NCI-H2196 (cell line): ENCODE data around the gene AFF2.

Experiments
- DNase-seq: peaks from one replicate; lab custom pipeline; 2025; ENCODE audit not compliant: unreplicated experiment; lab: John Stamatoyannopoulos, UW

AFF2 gene

GRCh38 chrX:149002320-149002719 is 501.9 kb downstream of the AFF2 start:
- DNase-seq = no peak

GRCh38 chrX:149003863-149004660 is 503.6 kb downstream of the AFF2 start:
- no peak for DNase-seq

DNA sequence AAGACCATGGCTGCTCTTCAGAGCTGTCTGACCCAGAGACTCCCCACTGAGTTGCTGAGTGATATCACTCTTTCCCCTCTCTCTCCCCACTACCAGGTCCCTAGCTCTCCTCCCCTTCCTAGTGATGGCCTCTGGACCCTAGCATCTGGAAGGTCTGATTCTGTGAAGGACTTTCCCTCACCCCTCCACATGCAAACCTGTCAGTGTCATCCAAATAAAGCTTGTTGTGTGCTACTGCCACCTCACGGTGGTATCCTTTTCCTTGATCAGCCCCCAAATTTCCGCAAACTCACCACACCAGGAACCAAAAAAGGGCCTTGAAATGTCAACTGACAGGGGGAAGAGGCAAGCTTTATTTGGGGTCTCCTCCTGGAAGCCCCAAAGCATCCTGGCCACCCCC is 504.5 kb downstream of the AFF2 start:
- DNase-seq = no peak

GRCh38 chrX:149006235-149006634 is 505.8 kb downstream of the AFF2 start:
- no peak for DNase-seq

- DNase-seq = no peak
Observed at GRCh38 chrX:149007423-149007822, 507.0 kb downstream of the AFF2 start.

- no peak for DNase-seq
Observed at GRCh38 chrX:149010013-149010852, 509.8 kb downstream of the AFF2 start.

- no peak for DNase-seq
Observed at GRCh38 chrX:149010853-149011224, 510.4 kb downstream of the AFF2 start.

DNA sequence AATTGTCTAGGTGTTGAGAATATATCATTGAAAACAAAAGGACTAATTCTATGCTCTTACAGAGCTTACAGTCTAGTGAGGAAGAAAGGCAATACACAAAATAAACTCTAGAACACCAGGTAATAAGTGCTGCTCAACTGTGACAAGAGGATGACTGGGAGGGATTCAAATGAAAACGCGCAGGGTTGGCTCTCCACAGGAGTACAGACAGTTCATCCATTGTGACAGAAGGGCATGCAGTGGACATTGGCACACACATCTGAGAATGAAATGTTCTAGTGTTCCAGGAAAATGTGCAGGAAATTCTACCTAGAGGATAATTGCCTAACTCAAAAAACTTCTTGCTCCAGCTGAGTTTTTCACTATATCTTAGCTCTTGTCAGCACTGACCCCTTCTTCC is 512.7 kb downstream of the AFF2 start:
- DNase-seq = no peak

DNA sequence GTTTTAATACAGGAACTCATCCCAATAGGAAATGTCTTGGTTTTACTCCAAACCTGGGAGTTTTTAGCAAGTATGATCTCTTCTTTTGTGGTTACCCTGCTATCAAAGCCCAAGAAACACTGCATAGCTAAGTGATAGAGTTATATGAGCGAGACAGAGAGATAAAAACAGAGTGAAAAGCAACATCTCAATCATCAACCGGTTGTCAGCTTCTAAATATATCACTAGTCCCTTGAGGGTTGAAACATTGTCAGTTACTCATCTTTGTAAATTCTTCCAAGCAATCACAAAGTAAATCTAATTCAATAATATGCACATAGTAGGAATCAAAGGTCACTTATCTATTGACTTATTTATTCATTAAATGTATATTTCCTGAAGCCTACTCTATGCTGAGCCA is 520.7 kb downstream of the AFF2 start:
- DNase-seq = no peak

- DNase-seq = no peak
Observed at GRCh38 chrX:149022485-149022884, 522.1 kb downstream of the AFF2 start.

DNA sequence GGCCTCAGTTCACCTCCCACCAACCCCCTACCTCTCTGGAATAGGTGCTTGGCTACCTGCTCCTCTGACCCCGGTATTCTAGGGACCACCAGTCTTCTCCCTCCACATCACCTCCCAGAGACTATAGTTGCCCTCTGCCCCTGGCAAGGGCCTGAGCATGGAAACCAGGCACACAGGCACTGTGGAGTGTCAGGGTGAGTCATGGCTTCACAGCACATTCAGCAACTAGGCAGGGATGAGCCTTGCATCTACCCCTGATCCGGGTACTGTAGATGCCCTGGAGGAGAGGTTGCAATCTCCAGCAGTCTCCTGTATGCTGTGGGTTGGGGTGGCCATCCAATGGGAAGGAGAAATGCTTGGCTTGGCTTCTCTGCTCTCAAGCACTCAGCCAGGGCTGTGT is 532.0 kb downstream of the AFF2 start:
- no peak for DNase-seq

DNA sequence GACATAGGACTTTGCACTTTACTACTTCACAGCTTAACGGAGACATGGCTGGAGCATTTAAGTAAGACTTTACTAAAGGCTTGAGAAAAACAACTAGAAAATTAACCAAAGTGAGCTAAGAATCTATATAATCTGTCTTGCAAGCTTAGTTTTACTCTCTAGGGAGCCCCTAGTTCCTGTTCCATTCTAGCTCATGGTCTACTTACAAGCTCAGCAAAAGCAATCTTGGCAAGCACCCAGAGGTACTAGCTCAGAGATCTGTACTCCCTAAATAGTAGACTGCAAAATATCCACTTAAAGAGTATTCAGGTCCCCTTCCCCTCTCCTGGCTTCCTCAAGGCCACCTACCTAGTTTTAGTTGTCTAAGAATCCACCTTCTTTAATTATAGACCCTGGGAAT is 535.7 kb downstream of the AFF2 start:
- no peak for DNase-seq

GRCh38 chrX:149037281-149037870 is 537.0 kb downstream of the AFF2 start:
- DNase-seq = no peak

- no peak for DNase-seq
Observed at GRCh38 chrX:149039057-149039456, 538.6 kb downstream of the AFF2 start.

DNA sequence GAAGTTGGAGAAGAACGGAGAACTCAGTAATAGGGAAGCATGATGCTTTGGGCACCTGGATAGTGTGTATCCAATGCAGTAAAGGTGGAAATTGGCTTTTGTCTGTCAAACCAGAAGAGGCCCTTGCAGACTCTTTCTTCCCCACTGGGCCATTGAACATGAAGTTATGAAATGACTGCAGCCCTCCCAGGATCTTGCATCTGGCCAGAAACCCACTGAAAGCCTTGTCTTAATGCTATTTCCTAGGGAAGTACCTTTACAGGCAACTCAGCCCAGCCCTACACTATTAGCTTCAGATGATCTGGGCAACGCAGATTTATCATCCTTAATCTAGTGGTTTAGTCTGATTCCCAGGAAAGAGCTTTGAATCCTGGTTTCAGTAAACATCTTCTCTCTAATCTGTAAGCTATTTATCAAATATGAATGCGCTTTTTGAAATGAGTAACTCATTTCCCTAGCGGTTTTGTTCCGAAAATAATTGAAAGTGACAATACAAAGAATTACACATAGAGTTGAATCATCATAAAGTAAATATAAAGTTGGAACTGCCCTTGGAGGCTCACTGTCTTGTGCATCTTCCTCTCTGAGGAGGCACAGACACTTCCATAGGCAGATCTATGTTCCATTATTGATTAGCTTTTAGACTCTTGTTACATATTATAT is 540.6 kb downstream of the AFF2 start:
- DNase-seq = no peak

DNA sequence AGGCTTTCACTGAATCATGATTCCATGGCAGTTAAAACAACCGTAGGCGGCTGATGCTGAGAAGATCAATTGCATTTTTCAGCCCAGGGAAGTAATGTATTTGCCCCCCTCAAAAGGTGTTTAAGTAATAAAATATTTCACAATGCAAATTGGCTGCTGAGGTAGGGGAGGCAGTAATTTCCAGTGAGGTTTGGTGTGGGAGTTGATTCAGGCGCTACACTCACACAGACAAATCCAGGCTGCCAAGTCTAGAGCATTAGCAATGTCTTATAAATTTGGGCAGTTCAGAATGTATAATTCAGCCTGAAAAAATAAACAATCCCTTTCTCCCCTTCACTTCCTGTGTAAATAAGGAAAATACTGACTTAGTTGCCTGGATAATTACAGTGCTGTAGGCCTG is 543.0 kb downstream of the AFF2 start:
- DNase-seq = no peak

DNA sequence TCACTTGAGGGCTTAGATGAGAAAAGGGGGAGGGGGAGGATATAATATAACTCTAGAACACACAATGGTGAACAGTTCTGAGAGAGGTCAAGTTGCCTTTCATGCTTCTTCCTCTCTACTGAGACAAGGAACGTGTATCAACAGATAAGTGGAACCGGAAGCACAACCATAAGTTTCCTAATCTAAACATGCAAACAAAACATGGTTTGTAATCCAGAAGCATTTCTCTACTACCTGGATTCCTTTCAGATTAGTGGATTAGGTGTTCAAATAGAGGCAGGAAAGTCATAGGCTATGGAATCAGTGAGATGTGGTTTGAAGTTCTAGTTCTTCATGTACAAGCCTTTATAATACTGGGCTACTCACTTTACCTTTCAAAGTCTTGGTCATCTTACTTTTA is 544.1 kb downstream of the AFF2 start:
- no peak for DNase-seq

- no peak for DNase-seq
Observed at GRCh38 chrX:149045645-149046210, 545.3 kb downstream of the AFF2 start.
